HCT116 (cell line): ENCODE measurements around the gene GPATCH11.

Experiments
- CTCF ChIP-seq, 3 experiments: fragments of 200-600 bp in 1 of 3; sonication (generic) in 1 of 3; IDR thresholded peaks in 2 of 3; conservative IDR thresholded peaks in 1 of 3; 2 replicates each; pipeline ENCODE4 v1.5.1; 2012 to 2017; ENCODE audit warnings: low read depth in 2 of 3, low read length in 2 of 3, antibody characterized with exemption in 1 of 3, borderline replicate concordance in 1 of 3, control low read depth in 1 of 3, mild to moderate bottlenecking in 1 of 3, mixed read lengths in 1 of 3, mixed run types in 1 of 3, moderate library complexity in 1 of 3; ENCODE audit not compliant: insufficient read depth in 1 of 3
- EZH2 ChIP-seq: fragments of 200-600 bp; sonication (generic); IDR thresholded peaks from 2 replicates; pipeline ENCODE4 v1.6.1; 2017; ENCODE audit warnings: antibody characterized with exemption, mixed run types
- POLR2AphosphoS5 ChIP-seq: IDR thresholded peaks from 2 replicates; pipeline ENCODE4 v1.6.1; 2011; ENCODE audit warnings: mild to moderate bottlenecking, low read depth, low read length, moderate library complexity

- no peak for TF ChIP-seq CTCF (IDR thresholded peaks at IDR 0.05 in 2 of 3, conservative IDR thresholded peaks at IDR 0.05 in 1 of 3; ENCODE audit: borderline replicate concordance in 1 of 3, insufficient read depth in 1 of 3, low read depth in 2 of 3, low read length in 2 of 3)
- TF ChIP-seq EZH2 = no peak
- TF ChIP-seq POLR2AphosphoS5 = no peak
These were observed 27.6 kb downstream of the GPATCH11 start for GRCh38 chr2:37111958-37112357.
